HG03439 (cell line): Measurements from ENCODE around the gene MAML3.

ENCODE experiments used
- ATAC-seq: cut with Tn5 transposase; IDR thresholded peaks from one replicate; pipeline ENCODE4 v1.9.1; 2021; ENCODE audit warnings: mild to moderate bottlenecking, moderate library complexity; ENCODE audit not compliant: unreplicated experiment

Gene MAML3

DNA sequence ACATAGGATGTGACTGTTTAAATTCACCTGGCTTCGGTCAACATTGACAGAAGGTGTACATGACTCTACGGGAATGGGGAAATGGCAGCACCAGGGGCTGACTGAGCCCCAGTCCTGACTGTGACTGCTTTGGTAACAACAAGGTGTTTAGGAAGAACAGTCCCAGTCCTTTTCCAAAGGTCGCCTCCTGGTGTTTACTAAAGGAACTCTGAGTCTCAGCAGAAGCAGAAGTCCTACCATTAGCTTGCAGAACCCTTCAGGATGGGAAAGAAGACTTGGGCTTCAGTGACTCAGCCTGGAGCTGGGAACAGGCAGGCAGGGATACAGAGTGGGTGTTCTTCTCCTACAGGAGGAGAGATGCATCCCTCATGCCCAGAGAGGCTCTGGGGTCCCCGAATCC is 385.1 kb downstream of the MAML3 start:
- ATAC-seq: no peak

DNA sequence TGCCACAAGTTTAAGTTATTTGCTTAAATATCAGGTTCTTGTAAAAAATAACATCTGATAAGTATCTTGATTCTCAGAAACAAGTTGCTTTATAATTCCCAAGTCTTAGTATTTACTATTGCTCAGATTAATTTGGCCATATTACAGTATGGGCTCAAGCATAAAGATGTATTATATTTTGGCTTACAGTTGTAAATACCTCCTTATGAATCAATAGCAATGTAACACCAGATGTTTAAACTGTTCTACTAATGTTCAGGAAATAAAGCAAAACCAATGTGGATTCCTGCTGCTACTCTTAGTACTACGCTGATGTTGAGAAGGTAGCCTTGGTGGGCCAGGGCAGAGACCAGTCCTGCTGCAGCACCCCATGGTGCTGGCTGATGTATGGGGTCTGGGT is 385.6 kb downstream of the MAML3 start:
- no peak for ATAC-seq

DNA sequence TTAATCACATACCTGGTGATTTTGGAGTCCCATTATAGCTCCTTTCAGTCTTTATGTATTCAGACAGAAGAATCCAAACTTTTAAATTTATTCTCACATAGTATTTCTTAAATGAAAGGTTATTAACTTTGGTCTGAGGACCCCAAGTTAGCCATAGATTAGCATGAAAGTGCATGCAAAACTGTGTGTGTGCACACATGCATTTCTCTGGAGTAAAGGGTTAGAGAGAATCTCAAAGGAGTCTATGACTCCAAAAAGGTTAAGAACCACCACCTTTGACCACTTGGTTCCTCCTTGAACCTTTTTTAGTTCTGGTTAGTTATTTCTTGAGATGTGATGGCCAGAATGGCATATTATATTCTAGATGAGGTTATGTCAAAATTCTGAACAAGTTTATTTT is 386.4 kb downstream of the MAML3 start:
- no peak for ATAC-seq

DNA sequence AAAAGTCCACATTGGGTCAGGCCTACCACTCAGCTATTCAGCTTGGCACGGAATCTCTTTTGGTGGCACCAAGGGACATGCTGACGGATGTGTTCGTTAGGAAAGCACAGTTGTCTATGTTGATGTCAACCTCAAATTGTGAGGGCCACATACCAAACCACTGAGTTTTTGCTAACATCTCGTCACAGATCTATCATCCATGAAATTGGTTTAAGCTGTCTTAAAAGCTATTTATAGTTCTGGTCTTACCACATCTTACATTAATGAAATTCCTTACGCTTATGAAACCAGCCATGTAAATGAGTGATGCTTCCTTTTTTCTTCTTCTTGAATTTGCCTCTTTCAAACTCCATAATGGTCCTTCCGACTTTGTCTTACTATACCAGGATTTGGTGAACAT is 386.8 kb downstream of the MAML3 start:
- ATAC-seq: no peak

DNA sequence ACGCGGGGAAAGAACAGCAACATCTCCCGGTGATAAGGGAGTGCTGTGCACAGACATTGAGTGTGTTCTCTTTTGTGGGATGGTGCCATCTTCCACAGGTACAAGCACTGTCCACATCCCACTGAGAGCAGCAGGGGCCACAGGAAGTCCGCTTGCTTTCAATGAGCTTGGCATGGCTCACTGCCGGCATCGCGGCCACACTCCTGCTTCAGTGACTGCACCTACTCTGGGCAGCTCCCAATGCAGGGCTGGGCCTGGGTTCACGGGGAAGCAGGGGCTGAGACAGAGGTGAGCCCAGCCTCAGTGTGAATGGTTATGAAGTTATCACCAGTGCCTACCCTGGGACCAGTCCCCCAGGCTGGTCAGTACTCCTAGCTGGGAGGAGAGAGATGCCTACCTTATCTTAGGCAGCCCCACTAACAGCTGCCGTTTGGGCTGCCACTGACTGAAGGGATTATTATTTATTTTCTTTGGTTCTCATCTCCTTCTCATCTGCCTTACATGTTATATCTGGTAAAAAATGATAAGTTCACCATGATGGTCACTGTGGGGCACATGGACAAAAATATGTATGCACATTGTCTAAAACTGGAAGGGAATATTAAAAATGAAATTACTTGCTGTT is 389.2 kb downstream of the MAML3 start:
- ATAC-seq: no peak

DNA sequence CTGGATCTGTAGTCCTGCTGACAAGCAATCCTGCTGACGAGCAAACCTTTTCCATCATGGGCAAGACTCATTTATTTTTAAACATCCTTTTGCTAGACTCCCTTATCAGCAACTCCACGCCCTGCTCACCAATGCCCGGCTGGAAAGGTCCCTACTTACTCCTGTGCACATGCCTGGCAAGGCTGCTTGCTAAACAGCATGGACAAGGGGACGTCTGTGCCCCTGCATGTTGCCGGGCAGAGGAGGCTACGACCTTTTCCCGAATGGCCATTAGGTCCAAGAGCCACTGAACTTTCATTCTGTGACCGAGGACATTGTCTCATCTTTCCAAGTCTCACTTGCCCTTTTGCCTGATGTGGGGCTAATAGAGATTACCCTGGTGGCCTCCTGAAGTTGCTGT is 389.8 kb downstream of the MAML3 start:
- ATAC-seq: no peak

DNA sequence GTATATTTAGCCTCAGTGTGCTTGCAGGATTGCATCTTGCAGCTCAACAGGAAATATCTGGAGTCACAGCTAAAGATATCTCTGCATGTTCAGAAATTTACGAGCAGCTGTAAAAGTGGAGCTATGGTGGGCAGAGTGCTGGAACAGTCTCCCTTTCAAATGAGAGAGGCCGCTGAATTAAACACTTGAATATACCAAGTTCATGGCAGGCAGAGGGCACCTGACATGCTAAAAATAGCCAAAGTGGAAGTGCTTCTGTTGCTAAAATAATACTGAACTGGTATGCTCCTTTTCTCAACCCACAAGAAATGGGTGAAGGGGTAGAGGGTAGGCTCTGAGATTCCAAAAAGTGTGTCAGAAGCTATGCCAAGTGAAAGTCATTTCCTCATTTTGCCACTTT is 390.3 kb downstream of the MAML3 start:
- no peak for ATAC-seq

DNA sequence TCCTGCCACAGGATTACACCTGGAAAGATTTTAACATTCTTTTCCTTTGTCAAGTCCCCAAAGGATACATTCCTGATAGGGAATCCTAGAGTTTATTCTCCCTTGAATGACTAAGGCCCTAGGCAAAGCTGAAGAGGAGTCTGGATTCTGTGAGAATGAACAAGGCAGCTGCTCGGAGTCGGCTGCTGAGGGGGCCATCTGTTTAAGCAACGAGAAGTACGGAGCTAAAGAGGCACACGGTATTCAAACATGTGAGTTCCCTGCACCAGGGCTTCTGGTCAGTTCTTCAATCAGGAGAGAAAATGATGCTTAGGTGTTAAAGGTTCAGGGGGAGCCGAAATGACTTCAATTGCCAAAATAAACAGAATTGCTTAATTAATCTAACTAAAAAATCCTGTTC is 390.8 kb downstream of the MAML3 start:
- no peak for ATAC-seq

DNA sequence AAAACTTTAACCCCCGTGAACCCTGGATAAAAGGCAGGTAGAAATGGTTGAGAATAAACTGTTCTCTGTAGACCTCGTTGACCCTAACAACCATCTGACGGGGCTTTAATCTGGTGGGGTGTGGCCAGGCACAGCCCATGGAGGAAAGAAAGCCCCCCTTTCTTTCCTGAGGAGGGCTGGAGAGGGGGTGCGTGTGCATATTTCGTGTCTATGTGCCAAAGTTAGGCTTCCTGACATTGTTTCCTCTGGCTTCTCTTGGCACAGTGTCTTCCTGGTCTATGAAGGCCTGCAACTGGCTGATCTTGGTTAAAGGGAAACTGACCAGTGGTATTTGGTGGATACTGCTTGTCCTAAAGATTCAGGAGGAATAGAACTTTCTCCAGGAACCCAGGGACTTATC is 391.3 kb downstream of the MAML3 start:
- no peak for ATAC-seq

DNA sequence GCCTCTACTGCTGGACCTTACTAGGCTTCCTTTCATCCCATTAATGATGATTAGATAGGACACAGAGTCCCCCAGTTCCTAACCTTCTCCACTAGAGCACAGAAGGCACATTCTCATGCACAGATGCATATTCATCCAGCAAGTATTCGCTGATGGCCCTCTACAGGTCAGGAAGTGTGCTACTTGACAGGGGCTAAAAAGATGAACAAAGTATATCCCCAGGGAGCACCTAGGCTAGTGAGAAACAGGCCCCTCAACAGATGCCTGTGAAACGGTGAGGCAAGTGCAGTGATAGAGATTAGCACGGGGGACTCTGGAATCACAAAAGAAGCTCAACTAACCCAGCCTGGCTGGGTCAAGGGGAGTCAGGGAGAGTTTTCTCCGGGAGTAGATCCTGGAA is 392.5 kb downstream of the MAML3 start:
- ATAC-seq: no peak

DNA sequence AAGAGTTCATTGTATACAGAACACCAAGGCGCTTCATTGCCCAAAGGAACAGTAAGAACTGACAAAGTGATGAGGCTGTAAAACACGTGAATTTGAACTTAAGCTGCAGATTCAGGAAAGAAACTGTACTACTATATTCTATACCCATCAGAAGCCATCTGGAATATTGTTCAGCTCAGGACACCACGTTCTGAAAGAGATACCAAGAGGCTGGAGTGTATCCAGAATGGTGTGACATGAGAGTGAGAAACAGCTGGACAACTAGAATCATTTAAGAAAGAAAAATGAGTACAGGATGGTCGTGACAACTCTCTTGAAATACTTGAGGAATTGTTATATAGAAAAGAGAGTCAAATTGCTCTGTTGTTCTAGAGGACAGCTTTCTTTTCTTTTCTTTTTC is 393.4 kb downstream of the MAML3 start:
- no peak for ATAC-seq

DNA sequence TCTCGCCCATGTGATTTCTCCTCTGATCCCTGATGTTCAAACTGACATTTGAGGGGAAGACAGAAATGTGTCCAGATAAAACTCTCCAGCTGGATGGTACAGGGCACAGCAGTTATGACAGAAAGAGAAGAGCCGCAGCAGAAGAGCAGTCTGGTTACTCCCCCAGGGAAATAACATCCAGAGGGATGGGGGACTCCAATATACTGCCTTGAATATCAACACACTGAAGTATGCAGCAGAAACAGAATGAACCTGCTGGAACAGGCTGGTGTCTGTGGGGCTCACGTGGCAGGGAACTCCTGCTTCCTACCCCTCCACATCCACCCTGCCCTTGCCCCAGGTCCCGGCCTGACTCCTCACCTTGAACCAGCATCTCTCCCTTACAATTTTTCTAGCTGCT is 394.9 kb downstream of the MAML3 start:
- no peak for ATAC-seq

DNA sequence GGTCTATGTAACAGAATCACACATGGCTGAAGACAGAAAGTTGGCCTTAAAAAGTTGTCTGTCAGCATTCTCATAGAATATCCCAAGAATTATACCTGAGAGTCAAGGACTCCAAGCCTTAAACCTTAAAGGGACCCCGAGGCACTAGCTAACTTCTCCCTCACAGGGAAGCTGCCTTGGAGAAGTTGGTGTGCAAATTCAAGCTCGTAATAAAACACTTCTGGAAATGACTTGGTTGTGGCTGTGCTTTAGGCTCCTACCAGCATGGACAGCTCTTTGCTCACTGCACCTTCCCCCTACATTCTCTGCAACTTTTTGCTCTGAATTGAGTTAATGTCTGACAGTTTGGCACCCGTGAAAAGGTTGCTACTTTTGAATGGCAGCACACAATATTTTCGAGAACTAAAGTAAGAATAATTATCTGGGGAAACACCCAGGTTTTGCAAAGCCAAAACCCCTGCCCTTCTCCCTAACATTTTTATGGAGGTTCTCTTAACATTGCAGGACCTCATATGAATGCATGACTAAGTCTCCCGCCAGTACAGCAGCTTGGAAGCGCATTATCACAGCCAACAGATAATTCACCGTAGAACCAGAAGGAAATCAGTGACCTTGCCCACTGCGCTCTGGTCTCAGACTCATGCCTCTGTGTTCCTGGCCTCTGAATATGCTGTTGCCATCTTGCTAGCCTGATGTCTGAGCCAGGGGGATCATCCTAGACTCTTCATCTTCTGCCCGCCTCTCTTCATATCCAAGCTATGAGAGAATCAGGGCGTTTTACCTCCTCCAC is 397.4 kb downstream of the MAML3 start:
- ATAC-seq: no peak

DNA sequence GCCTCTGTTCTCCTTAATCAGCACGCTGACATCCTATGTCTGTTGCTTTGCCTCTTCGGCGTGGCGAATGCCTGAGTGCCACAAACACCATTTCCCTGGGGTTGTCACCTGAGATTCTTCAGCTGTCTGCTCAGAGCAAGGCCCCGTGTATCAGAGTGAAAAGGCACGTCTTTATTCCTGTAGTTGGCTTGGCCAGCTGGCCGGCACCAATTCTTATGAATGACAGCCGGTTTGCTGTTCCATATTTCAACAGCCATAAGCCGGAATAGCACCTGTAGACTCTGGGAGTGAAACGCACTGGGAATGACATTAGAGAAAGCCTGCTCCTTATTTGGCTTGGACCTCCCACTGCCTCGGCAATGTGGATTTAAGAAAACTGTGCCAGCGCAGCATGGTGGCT is 399.0 kb downstream of the MAML3 start:
- ATAC-seq: no peak

DNA sequence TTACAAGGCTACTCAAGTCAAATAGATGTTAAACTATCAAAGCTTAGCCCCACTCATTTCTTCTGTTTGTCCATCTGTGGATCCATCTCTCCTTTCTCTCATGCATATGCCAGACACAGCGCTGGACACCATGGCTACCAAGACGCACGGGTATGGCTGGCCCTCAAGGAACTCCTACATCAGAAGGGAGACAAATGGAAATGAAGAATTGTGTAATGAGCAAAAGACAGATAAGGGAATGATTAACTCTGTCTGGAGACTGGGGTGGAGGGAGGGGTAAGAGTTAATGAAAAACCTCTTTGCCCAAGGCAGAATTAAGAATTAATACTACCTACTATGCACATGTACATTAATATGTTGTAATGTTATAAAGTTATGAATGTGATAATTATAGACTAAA is 400.3 kb downstream of the MAML3 start:
- ATAC-seq: no peak

DNA sequence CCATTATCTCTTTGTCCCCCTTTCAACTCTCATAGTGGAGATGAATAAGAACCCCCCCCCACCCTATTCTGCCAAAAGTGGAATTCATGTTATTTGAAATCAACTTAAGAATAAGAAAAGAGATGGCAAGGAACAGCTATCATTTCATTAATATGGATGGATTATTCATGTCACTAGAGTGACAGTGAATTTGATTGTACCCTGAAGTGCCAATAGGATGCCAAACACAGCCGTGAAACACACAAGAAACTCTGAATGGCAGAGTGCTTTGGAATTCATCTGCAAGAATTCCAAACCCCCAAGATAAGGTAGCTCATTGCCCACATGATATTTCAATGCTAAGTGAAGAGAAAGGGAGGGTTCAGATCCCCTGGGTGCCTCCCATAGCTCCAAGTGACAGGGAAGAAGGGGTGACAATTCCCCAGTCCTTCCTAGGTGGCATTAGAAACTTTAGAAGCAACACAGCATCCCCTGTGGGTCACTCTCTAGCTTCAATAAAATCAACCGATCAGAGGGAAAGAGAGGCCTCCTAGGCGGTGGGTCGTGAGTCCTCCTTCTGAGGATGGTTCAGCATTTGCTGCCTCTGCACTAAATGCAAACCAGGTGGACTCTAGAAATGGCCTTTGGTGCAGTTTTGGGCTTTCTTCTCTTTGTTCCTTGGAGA is 404.0 kb downstream of the MAML3 start:
- no peak for ATAC-seq

DNA sequence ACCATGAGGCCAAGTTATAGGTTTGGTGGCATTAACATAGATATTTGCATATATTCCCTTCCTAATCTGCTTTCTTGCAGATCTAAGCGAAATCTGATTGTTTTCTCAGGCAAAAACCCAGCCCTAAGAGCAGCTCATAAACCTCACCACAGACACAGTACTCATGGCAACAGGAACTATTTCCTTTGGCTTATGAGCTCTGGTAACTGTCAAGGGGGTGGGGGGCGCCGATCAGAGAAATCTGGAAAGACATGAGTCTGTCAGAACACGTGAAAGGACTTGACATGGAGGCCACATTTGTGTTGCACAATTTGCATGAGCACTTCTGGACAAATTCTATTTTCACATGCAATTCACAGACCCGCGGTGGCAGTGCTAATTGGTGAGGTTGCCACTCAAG is 404.6 kb downstream of the MAML3 start:
- ATAC-seq: no peak

DNA sequence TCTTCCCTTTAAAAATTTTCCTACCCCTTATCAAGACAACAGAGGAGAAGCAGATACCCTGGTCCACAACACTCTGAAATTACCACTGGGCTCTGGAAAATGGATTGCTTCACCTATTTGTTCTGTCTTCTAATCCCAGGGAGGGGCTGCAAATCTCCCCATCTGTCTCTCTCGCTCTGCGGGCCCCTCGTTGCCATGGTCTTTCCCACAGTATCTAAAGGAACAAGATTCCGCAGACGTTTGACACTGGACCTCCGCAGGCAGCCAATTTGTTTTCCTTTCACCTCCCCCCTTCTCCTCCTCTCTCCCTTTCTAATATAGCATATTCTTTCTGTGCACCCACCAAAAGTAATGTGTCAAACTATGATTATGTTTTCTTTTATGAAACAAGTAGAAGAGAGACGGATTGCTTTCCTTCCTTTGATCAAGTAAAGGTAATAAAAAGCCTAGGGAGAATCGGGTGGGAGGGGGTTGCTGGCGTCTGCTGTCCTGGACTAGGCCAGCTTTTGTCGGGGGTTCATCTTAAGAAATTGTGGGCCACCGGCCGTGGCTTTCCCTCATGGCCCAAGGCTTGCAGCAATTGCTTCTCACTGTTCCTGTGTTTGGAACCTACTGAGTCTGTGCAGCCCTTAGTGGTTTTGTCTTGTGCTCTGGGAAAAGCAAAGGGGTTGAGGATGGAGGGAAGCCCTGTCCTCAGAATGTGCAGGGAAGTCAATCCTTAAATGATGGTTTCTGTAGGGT is 407.4 kb downstream of the MAML3 start:
- no peak for ATAC-seq

DNA sequence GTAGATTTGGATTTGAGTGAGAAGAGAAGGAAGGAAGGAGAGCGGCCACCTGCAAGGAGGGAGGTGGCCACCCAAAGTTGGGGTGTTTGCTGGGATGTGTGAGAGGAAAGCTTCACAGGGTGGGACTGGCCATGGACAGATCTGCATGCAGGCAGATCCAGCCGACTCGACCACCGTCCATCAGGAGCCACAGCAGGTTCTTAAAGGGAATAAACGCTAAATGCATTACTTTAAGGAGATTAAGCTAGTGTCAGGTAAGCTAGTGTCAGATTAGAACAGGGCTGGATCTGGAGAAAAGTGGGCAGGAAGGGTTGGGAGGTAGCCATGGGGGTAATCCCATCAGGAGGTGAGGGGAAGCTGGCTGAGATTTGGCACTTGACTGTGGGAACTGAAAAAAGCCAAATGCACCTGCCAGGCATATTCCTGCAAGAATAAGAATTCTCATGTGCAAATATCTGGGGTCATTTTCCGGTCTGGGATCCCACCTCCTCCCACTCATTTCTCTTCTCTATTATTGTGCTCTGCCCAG is 408.8 kb downstream of the MAML3 start:
- ATAC-seq: no peak

DNA sequence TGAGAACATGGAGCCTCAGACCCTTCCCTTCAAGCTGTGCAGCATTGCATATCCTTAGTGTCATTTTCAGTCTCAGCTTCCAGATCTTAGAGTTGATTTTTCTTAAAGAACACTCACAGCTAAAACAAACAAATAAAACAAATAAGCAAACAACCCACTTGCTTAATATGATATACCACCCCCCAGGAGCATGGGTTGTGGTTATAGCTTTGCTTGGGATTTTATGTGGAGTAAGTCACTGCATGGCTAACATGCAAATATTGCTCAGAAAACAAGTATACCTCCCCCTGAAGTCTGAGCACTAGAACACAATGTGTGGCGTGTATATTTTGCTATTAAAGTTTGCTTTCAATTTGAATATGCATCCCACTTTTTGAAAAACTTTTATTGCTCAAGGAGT is 409.8 kb downstream of the MAML3 start:
- ATAC-seq: no peak

DNA sequence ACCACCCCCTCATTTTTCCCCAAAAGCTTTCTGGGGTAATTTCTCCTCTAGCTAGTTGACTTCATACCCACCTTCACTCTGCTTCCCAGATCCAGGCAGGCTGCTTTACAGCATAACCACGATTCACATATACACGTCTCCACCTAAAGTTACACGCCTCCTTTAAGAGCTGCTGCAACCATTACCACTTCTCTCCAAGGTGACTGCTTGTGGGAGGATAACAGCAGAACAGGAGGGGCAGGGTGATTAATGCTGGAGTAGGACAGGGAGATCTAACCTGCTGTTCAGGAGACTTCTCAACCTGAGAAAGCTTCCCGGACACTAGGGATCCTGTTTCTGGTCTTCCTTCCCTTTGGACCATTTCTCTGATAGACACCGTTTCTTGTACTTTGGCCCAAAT is 411.0 kb downstream of the MAML3 start:
- no peak for ATAC-seq
